GM12864 (cell line): Measurements from ENCODE around the gene PLEKHN1.

Experiments used
- DNase-seq: peaks from one replicate; pipeline ENCODE4 v3.0.0-alpha.2; 2011; ENCODE audit warnings: low read depth
- H3K4me3 ChIP-seq: 2 replicates; pipeline ENCODE4 v1.5.1; 2011; ENCODE audit warnings: mild to moderate bottlenecking, low read depth, low read length, control low read depth
- CTCF ChIP-seq: IDR thresholded peaks from 2 replicates; pipeline ENCODE4 v1.5.1; 2011; ENCODE audit warnings: low read depth, mild to moderate bottlenecking, moderate library complexity, low read length, control low read depth, inconsistent platforms; ENCODE audit errors: missing control alignments

Gene PLEKHN1

GRCh38 chr1:996851-997712 is 30.8 kb downstream of the PLEKHN1 start:
- DNase-seq = no peak
- no peak for TF ChIP-seq CTCF
- H3K4me3 ChIP-seq = no peak overlapping the region

GRCh38 chr1:997713-997992 is 31.4 kb downstream of the PLEKHN1 start:
- DNase-seq = no peak
- TF ChIP-seq CTCF = no peak
- no peak overlapping the region for H3K4me3 ChIP-seq

- H3K4me3 ChIP-seq = no peak overlapping the region
- TF ChIP-seq CTCF = no peak
- no peak for DNase-seq
Measured at GRCh38 chr1:997993-998744, 31.9 kb downstream of the PLEKHN1 start.

GRCh38 chr1:998745-998994 is 32.4 kb downstream of the PLEKHN1 start:
- no peak for TF ChIP-seq CTCF
- H3K4me3 ChIP-seq = no peak overlapping the region

GRCh38 chr1:998995-999724 is 32.9 kb downstream of the PLEKHN1 start:
- no peak for DNase-seq
- no peak for TF ChIP-seq CTCF
- no peak overlapping the region for H3K4me3 ChIP-seq

More at GRCh38 chr1:998745-998994, 32.4 kb downstream of the PLEKHN1 start:
- no peak for DNase-seq

- no peak for TF ChIP-seq CTCF
- peak within 1 kb of the TSS; percentile 27 for H3K4me3 ChIP-seq
- DNase-seq = no peak
Measured at GRCh38 chr1:999725-1000356, 33.6 kb downstream of the PLEKHN1 start, which contains the start of gene HES4. HES4 (minus strand) TSS chr1:1000097; CDS start chr1:999973, 124 bp downstream.
